GM23338 (cell line): ENCODE measurements around the gene NOTCH1. TPM values are rescaled to one million over a fixed set of nuclear protein-coding genes. Genes with fewer than 3 reads are reported as not detected.
A peak's percentile ranks its signal among the peaks of the same experiment; 100 is the strongest.

Experiments used
- ATAC-seq: fragments of 200-7000 bp; cut with Tn5 transposase; 3 replicates; pipeline ENCODE4 v1.9.1; 2020
- DNase-seq: peaks from one replicate; pipeline ENCODE4 v3.0.0-alpha.2; 2015; ENCODE audit warnings: low spot score
- H2AFZ ChIP-seq: fragments of 200-600 bp; sonication (generic); 2 replicates; pipeline ENCODE4 v1.8.0; 2016; ENCODE audit warnings: antibody characterized with exemption, mild to moderate bottlenecking, moderate library complexity
- H3F3A ChIP-seq: fragments of 200-600 bp; sonication (generic); replicated peaks from 2 replicates; pipeline ENCODE4 v1.8.0; 2017; ENCODE audit warnings: antibody characterized with exemption, mixed run types, low read depth
- H3K27ac ChIP-seq: fragments of 200-600 bp; sonication (generic); 2 replicates; pipeline ENCODE4 v1.6.1; 2016; ENCODE audit warnings: low read depth
- H3K27me3 ChIP-seq: fragments of 200-600 bp; sonication (generic); 2 replicates; pipeline ENCODE4 v1.8.0; 2016; ENCODE audit warnings: mild to moderate bottlenecking, mixed run types, moderate library complexity; ENCODE audit not compliant: insufficient read depth
- H3K36me3 ChIP-seq: fragments of 200-600 bp; sonication (generic); 2 replicates; pipeline ENCODE4 v1.8.0; 2016; ENCODE audit warnings: mild to moderate bottlenecking; ENCODE audit not compliant: insufficient read depth
- H3K4me1 ChIP-seq: fragments of 200-600 bp; sonication (generic); 2 replicates; pipeline ENCODE4 v1.8.0; 2016; ENCODE audit warnings: mild to moderate bottlenecking, moderate library complexity; ENCODE audit not compliant: insufficient read depth
- H3K4me2 ChIP-seq: fragments of 200-600 bp; sonication (generic); 2 replicates; pipeline ENCODE4 v1.7.1; 2017; ENCODE audit warnings: mixed run types
- H3K4me3 ChIP-seq: fragments of 200-600 bp; sonication (generic); 2 replicates; pipeline ENCODE4 v1.6.1; 2016; ENCODE audit warnings: mixed run types
- H3K79me2 ChIP-seq: fragments of 200-600 bp; sonication (generic); replicated peaks from 2 replicates; pipeline ENCODE4 v1.8.0; 2017; ENCODE audit warnings: mild to moderate bottlenecking; ENCODE audit not compliant: insufficient read depth
- H3K9me2 ChIP-seq: fragments of 200-600 bp; sonication (generic); 2 replicates; pipeline ENCODE4 v1.8.0; 2017; ENCODE audit not compliant: insufficient read depth
- H4K20me1 ChIP-seq: fragments of 200-600 bp; sonication (generic); replicated peaks from 2 replicates; pipeline ENCODE4 v1.8.0; 2017; ENCODE audit warnings: mild to moderate bottlenecking; ENCODE audit not compliant: insufficient read depth
- H3K27ac Mint-ChIP-seq: 2 replicates; pipeline ENCODE4 v1.8.0; 2020; ENCODE audit warnings: inconsistent platforms, mild to moderate bottlenecking, moderate library complexity, mixed read lengths
- H3K27me3 Mint-ChIP-seq: 3 replicates; pipeline ENCODE4 v1.8.0; 2022; ENCODE audit warnings: low read depth, mild to moderate bottlenecking, moderate library complexity, mixed read lengths, inconsistent platforms; ENCODE audit not compliant: insufficient read depth, poor library complexity
- H3K36me3 Mint-ChIP-seq: 3 replicates; pipeline ENCODE4 v1.8.0; 2021; ENCODE audit warnings: low read depth, mild to moderate bottlenecking, inconsistent platforms, moderate library complexity, mixed read lengths
- H3K4me1 Mint-ChIP-seq: 3 replicates; pipeline ENCODE4 v1.8.0; 2020; ENCODE audit warnings: mild to moderate bottlenecking, inconsistent platforms, mixed read lengths
- H3K4me3 Mint-ChIP-seq: 3 replicates; pipeline ENCODE4 v1.8.0; 2021; ENCODE audit warnings: moderate library complexity, mild to moderate bottlenecking, inconsistent platforms, mixed read lengths
- H3K9me3 Mint-ChIP-seq: 3 replicates; pipeline ENCODE4 v1.8.0; 2020; ENCODE audit warnings: moderate library complexity, mild to moderate bottlenecking, inconsistent platforms, mixed read lengths
- CREB1 ChIP-seq: fragments of 250-450 bp; sonication (Bioruptor Pico); IDR thresholded peaks from 2 replicates; pipeline ENCODE4 v1.5.0; 2020; ENCODE audit warnings: low read depth, mild to moderate bottlenecking, moderate library complexity
- CTCF ChIP-seq, 2 experiments: fragments of 200-600 bp in 1 of 2; sonication (generic) in 1 of 2; conservative IDR thresholded peaks; 2 replicates each; pipeline versions ENCODE4 v1.5.1 to v1.6.1; 2016 to 2017; ENCODE audit warnings: antibody characterized with exemption in 2 of 2, low read depth in 2 of 2, mild to moderate bottlenecking in 2 of 2, moderate library complexity in 1 of 2
- ETS1 ChIP-seq: IDR thresholded peaks from 2 replicates; pipeline ENCODE4 v1.6.1; 2016; ENCODE audit warnings: antibody characterized with exemption
- EZH2 ChIP-seq: fragments of 200-600 bp; sonication (generic); IDR thresholded peaks from one replicate; pipeline ENCODE4 v1.8.0; 2017; ENCODE audit warnings: antibody characterized with exemption, mild to moderate bottlenecking, low read depth; ENCODE audit not compliant: unreplicated experiment
- EZH2phosphoT487 ChIP-seq: fragments of 200-600 bp; sonication (generic); IDR thresholded peaks from one replicate; pipeline ENCODE4 v1.8.1; 2018; ENCODE audit warnings: antibody characterized with exemption; ENCODE audit not compliant: unreplicated experiment
- JUNB ChIP-seq: IDR thresholded peaks from one replicate; pipeline ENCODE4 v1.6.1; 2016; ENCODE audit warnings: antibody characterized with exemption; ENCODE audit not compliant: unreplicated experiment
- NANOG ChIP-seq: IDR thresholded peaks from 2 replicates; pipeline ENCODE4 v1.6.1; 2016; ENCODE audit warnings: antibody characterized with exemption, borderline replicate concordance
- POLR2AphosphoS5 ChIP-seq: IDR thresholded peaks from 2 replicates; pipeline ENCODE4 v1.6.1; 2016; ENCODE audit warnings: antibody characterized with exemption, low read depth
- STAT1 ChIP-seq: IDR thresholded peaks from one replicate; pipeline ENCODE4 v1.6.1; 2016; ENCODE audit warnings: antibody characterized with exemption; ENCODE audit not compliant: unreplicated experiment
- ZNF114 ChIP-seq: fragments of 250-450 bp; sonication (Bioruptor Pico); IDR thresholded peaks from 2 replicates; pipeline ENCODE4 v1.5.0; 2020; ENCODE audit warnings: mild to moderate bottlenecking, moderate library complexity
- ZNF331 ChIP-seq: fragments of 250-450 bp; sonication (Bioruptor Pico); IDR thresholded peaks from 2 replicates; pipeline ENCODE4 v1.5.0; 2020; ENCODE audit warnings: low read depth, mild to moderate bottlenecking, moderate library complexity
- polyA plus RNA-seq: library from polyadenylated mRNA; unstranded; fragments of >200 nt; fragmentation: Nextera tagmentation; extraction: Ambion mirVana; gene quantifications from 2 replicates; pipeline ENCODE4 v1.2.1, GENCODE V29; 2016
- total RNA-seq: library from RNA; depleted of rRNA; stranded (reverse); fragments of >200 nt; shearing (Covaris generic); gene quantifications from 2 replicates; pipeline ENCODE4 v1.2.3, GENCODE V29; 2014
- TF ChIP-seq, protein P1 (sequence below): fragments of 250-450 bp; sonication (Bioruptor Pico); IDR thresholded peaks from 2 replicates; pipeline ENCODE4 v1.5.0; 2020; ENCODE audit warnings: mild to moderate bottlenecking, moderate library complexity
- TF ChIP-seq, protein P2 (sequence below): IDR thresholded peaks from one replicate; pipeline ENCODE4 v1.6.1; 2018; ENCODE audit warnings: antibody characterized with exemption; ENCODE audit not compliant: unreplicated experiment

Gene NOTCH1
- total and polyA plus RNA-seq, 2 experiments from 2014 or later: 9.9 to 97.2 TPM

DNA sequence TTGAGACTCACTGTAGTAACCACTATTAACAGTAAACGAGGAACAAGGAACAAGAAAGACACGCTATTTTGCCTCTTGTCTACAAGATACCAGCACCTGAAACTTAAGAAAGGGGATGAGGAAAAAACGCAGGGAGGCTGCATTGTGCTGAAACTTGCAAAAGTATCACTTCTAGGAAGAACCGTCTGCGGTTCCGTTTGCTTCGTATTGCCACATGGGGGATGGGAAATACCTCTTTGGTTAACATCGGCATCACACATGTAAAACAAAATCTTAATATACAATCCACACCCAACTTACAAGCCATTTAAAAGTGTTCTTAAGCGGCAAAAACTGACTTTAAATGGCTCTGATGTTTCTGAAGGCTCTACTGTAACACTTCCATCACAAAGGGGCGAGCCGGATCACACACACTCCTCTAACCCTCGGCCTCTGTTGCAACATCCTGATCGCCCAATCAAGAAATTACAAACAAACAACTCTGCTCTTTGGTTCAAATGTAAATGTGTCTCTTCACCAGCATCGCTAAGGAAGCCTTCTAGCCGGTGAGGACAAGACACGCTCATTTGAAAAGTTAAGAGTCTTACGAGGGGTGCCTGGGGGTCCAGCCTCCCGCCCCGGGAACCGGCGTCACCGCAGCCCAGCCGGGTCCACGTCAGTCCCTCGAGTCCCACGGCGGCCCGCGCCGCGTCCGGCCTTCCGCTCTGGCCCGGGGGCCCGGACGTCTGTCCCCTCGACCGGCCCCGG is 63.6 kb downstream of the NOTCH1 start:
- Histone ChIP-seq H3K4me2 (peak overlapping the region; percentile 93), H3K36me3 (peaks cover 2% of the 10 kb centered on the region; the same call in 1 of the 2 replicates), H3K27me3 (no peaks in the 10 kb centered on the region), H3K4me3 (peak overlapping the region; percentile 67), H3K27ac (peak overlapping the region; percentile 78), H2AFZ (no peak overlapping the region), H3K9me2 (no peaks in the 10 kb centered on the region), H4K20me1 (peaks cover 33% of the 10 kb centered on the region), H3K4me1 (peaks cover 9% of the 10 kb centered on the region), H3F3A (0 out of 2 replicates have a peak, but pooled peaks cover 13% of the 10 kb centered on the region), H3K79me2 (peaks cover 56% of the 10 kb centered on the region)
- H3K4me1 Mint-ChIP-seq: peaks cover 13% of the 10 kb centered on the region
- peak overlapping the region; percentile 95 for H3K27ac Mint-ChIP-seq
- TF ChIP-seq CREB1 (CRISPR knock-in tag) (no peak), ZNF114 (CRISPR knock-in tag) (no peak), NANOG (no peak), POLR2AphosphoS5 (no peak), STAT1 (no peak), ETS1 (no peak), CTCF (conservative IDR thresholded peaks at IDR 0.05; ENCODE audit: low read depth in 2 of 2) (no peak), EZH2phosphoT487 (no peak), ZNF331 (CRISPR knock-in tag) (no peak), EZH2 (no peak), JUNB (no peak)
- TF ChIP-seq, protein P1, sequence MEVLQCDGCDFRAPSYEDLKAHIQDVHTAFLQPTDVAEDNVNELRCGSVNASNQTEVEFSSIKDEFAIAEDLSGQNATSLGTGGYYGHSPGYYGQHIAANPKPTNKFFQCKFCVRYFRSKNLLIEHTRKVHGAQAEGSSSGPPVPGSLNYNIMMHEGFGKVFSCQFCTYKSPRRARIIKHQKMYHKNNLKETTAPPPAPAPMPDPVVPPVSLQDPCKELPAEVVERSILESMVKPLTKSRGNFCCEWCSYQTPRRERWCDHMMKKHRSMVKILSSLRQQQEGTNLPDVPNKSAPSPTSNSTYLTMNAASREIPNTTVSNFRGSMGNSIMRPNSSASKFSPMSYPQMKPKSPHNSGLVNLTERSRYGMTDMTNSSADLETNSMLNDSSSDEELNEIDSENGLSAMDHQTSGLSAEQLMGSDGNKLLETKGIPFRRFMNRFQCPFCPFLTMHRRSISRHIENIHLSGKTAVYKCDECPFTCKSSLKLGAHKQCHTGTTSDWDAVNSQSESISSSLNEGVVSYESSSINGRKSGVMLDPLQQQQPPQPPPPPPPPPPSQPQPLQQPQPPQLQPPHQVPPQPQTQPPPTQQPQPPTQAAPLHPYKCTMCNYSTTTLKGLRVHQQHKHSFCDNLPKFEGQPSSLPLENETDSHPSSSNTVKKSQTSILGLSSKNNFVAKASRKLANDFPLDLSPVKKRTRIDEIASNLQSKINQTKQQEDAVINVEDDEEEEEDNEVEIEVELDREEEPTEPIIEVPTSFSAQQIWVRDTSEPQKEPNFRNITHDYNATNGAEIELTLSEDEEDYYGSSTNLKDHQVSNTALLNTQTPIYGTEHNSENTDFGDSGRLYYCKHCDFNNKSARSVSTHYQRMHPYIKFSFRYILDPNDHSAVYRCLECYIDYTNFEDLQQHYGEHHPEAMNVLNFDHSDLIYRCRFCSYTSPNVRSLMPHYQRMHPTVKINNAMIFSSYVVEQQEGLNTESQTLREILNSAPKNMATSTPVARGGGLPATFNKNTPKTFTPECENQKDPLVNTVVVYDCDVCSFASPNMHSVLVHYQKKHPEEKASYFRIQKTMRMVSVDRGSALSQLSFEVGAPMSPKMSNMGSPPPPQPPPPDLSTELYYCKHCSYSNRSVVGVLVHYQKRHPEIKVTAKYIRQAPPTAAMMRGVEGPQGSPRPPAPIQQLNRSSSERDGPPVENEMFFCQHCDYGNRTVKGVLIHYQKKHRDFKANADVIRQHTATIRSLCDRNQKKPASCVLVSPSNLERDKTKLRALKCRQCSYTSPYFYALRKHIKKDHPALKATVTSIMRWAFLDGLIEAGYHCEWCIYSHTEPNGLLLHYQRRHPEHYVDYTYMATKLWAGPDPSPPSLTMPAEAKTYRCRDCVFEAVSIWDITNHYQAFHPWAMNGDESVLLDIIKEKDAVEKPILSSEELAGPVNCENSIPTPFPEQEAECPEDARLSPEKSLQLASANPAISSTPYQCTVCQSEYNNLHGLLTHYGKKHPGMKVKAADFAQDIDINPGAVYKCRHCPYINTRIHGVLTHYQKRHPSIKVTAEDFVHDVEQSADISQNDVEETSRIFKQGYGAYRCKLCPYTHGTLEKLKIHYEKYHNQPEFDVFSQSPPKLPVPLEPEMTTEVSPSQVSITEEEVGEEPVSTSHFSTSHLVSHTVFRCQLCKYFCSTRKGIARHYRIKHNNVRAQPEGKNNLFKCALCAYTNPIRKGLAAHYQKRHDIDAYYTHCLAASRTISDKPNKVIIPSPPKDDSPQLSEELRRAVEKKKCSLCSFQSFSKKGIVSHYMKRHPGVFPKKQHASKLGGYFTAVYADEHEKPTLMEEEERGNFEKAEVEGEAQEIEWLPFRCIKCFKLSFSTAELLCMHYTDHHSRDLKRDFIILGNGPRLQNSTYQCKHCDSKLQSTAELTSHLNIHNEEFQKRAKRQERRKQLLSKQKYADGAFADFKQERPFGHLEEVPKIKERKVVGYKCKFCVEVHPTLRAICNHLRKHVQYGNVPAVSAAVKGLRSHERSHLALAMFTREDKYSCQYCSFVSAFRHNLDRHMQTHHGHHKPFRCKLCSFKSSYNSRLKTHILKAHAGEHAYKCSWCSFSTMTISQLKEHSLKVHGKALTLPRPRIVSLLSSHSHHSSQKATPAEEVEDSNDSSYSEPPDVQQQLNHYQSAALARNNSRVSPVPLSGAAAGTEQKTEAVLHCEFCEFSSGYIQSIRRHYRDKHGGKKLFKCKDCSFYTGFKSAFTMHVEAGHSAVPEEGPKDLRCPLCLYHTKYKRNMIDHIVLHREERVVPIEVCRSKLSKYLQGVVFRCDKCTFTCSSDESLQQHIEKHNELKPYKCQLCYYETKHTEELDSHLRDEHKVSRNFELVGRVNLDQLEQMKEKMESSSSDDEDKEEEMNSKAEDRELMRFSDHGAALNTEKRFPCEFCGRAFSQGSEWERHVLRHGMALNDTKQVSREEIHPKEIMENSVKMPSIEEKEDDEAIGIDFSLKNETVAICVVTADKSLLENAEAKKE (CRISPR knock-in tag): no peak
- TF ChIP-seq, protein P2, sequence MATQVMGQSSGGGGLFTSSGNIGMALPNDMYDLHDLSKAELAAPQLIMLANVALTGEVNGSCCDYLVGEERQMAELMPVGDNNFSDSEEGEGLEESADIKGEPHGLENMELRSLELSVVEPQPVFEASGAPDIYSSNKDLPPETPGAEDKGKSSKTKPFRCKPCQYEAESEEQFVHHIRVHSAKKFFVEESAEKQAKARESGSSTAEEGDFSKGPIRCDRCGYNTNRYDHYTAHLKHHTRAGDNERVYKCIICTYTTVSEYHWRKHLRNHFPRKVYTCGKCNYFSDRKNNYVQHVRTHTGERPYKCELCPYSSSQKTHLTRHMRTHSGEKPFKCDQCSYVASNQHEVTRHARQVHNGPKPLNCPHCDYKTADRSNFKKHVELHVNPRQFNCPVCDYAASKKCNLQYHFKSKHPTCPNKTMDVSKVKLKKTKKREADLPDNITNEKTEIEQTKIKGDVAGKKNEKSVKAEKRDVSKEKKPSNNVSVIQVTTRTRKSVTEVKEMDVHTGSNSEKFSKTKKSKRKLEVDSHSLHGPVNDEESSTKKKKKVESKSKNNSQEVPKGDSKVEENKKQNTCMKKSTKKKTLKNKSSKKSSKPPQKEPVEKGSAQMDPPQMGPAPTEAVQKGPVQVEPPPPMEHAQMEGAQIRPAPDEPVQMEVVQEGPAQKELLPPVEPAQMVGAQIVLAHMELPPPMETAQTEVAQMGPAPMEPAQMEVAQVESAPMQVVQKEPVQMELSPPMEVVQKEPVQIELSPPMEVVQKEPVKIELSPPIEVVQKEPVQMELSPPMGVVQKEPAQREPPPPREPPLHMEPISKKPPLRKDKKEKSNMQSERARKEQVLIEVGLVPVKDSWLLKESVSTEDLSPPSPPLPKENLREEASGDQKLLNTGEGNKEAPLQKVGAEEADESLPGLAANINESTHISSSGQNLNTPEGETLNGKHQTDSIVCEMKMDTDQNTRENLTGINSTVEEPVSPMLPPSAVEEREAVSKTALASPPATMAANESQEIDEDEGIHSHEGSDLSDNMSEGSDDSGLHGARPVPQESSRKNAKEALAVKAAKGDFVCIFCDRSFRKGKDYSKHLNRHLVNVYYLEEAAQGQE: no peak
- DNase-seq: peak; percentile 52
- peaks cover 19% of the 10 kb centered on the region for H3K36me3 Mint-ChIP-seq
- H3K27me3 Mint-ChIP-seq: peaks cover 15% of the 10 kb centered on the region
- peak overlapping the region; percentile 90 for H3K4me3 Mint-ChIP-seq
- H3K9me3 Mint-ChIP-seq: no peaks in the 10 kb centered on the region
- ATAC-seq: no peak
